Measurements from ENCODE around the gene DNMT3L.

GRCh38 chr21:44296103-44296519 lies 34.4 kb upstream of the DNMT3L start:
- TF ChIP-seq CTCF (IDR thresholded peaks at IDR 0.05 in 8 of 11, conservative IDR thresholded peaks at IDR 0.05 in 3 of 11) (no peak), POLR2A (IDR thresholded peaks at IDR 0.05) (no peak)

All from spleen (tissue), 7 donors.